ENCODE data around the gene RHBDL2. TPM values are rescaled to one million over a fixed set of nuclear protein-coding genes. Genes with fewer than 3 reads are reported as not detected.

The RHBDL2 gene
- total and polyA plus RNA-seq, 2 of the 13 experiments (the other 11 are each of a cell fraction or from before 2014, with no cell fraction given) = 3.3 to 5.4 TPM

GRCh38 chr1:38908821-38909220 lies 32.8 kb downstream of the RHBDL2 start:
- Histone ChIP-seq H4K20me1 (ENCODE audit: insufficient read depth, low read length) (no peaks in the 10 kb centered on the region), H3K79me2 (ENCODE audit: insufficient read depth, low read length) (no peaks in the 10 kb centered on the region), H3K4me2 (ENCODE audit: low read depth, low read length) (no peak overlapping the region), H3K9me3 (ENCODE audit: low read length) (peaks cover 11% of the 10 kb centered on the region; the same call in 1 of the 2 replicates), H2AFZ (ENCODE audit: low read length) (no peak overlapping the region), H3K9ac (ENCODE audit: insufficient read depth, low read depth, low read length) (no peak overlapping the region), H3K36me3 (replicated peaks in 1 of 2; ENCODE audit: control insufficient read depth in 1 of 2, insufficient read depth in 2 of 2, low read length in 2 of 2) (peaks cover 0 to 3% of the 10 kb centered on the region in 2 experiments; a peak in 1 of 5 replicates), H3K27ac (ENCODE audit: extremely low read length, insufficient read depth, low read length) (no peak overlapping the region), H3K27me3 (ENCODE audit: control insufficient read depth in 1 of 2, insufficient read depth in 2 of 2, low read length in 2 of 2) (no peaks in the 10 kb centered on the region), H3K4me1 (ENCODE audit: insufficient read depth, low read length) (peaks cover 8% of the 10 kb centered on the region), H3K4me3 (replicated peaks in 1 of 3; ENCODE audit: insufficient read depth in 1 of 3, low read depth in 2 of 3, low read length in 3 of 3) (no peak overlapping the region)
- intact Hi-C loops (cut with micrococcal nuclease; ENCODE audit: unreplicated experiment) = no loop called here
- no TSS peak for BruUV-seq (replicated peaks)
- no peak for DNase-seq (ENCODE audit: low spot score)
- 96% methylated on average over 13 of the region's 13 CpGs for WGBS (ENCODE audit: low lambda C conversion rate)
- ChIA-PET POLR2A (no interaction called here), CTCF (ENCODE audit: low intra/inter-chr PET ratio, low total read pairs) (no interaction called here)
- in situ Hi-C loops (cut with HindIII; ENCODE audit: extremely low pct_ligation_motif_present, low pct_unique_long_range_greater_than_20kb) = no loop called here
- no peak for ATAC-seq
- no peak for FAIRE-seq
- TF ChIP-seq E2F5 (CRISPR knock-in tag; conservative IDR thresholded peaks at IDR 0.05) (no peak), PATZ1 (CRISPR knock-in tag; IDR thresholded peaks at IDR 0.05) (no peak), POGZ (CRISPR knock-in tag; IDR thresholded peaks at IDR 0.05) (no peak), EP300 (IDR thresholded peaks at IDR 0.05; ENCODE audit: low read depth in 2 of 2, low read length in 2 of 2) (no peak), EP300 (CRISPR knock-in tag; IDR thresholded peaks at IDR 0.05; ENCODE audit: borderline replicate concordance) (no peak), NFATC3 (CRISPR knock-in tag; IDR thresholded peaks at IDR 0.05) (no peak), TMF1 (CRISPR knock-in tag; IDR thresholded peaks at IDR 0.05; ENCODE audit: low read depth) (no peak), ZNF564 (CRISPR knock-in tag; IDR thresholded peaks at IDR 0.05) (no peak), HNRNPH1 (optimal IDR thresholded peaks at IDR 0.05; ENCODE audit: low read depth, low read length) (no peak), ZNF230 (CRISPR knock-in tag; IDR thresholded peaks at IDR 0.05) (no peak), SP140L (CRISPR knock-in tag; IDR thresholded peaks at IDR 0.05; ENCODE audit: borderline replicate concordance) (no peak)
- TF ChIP-seq, protein P1, sequence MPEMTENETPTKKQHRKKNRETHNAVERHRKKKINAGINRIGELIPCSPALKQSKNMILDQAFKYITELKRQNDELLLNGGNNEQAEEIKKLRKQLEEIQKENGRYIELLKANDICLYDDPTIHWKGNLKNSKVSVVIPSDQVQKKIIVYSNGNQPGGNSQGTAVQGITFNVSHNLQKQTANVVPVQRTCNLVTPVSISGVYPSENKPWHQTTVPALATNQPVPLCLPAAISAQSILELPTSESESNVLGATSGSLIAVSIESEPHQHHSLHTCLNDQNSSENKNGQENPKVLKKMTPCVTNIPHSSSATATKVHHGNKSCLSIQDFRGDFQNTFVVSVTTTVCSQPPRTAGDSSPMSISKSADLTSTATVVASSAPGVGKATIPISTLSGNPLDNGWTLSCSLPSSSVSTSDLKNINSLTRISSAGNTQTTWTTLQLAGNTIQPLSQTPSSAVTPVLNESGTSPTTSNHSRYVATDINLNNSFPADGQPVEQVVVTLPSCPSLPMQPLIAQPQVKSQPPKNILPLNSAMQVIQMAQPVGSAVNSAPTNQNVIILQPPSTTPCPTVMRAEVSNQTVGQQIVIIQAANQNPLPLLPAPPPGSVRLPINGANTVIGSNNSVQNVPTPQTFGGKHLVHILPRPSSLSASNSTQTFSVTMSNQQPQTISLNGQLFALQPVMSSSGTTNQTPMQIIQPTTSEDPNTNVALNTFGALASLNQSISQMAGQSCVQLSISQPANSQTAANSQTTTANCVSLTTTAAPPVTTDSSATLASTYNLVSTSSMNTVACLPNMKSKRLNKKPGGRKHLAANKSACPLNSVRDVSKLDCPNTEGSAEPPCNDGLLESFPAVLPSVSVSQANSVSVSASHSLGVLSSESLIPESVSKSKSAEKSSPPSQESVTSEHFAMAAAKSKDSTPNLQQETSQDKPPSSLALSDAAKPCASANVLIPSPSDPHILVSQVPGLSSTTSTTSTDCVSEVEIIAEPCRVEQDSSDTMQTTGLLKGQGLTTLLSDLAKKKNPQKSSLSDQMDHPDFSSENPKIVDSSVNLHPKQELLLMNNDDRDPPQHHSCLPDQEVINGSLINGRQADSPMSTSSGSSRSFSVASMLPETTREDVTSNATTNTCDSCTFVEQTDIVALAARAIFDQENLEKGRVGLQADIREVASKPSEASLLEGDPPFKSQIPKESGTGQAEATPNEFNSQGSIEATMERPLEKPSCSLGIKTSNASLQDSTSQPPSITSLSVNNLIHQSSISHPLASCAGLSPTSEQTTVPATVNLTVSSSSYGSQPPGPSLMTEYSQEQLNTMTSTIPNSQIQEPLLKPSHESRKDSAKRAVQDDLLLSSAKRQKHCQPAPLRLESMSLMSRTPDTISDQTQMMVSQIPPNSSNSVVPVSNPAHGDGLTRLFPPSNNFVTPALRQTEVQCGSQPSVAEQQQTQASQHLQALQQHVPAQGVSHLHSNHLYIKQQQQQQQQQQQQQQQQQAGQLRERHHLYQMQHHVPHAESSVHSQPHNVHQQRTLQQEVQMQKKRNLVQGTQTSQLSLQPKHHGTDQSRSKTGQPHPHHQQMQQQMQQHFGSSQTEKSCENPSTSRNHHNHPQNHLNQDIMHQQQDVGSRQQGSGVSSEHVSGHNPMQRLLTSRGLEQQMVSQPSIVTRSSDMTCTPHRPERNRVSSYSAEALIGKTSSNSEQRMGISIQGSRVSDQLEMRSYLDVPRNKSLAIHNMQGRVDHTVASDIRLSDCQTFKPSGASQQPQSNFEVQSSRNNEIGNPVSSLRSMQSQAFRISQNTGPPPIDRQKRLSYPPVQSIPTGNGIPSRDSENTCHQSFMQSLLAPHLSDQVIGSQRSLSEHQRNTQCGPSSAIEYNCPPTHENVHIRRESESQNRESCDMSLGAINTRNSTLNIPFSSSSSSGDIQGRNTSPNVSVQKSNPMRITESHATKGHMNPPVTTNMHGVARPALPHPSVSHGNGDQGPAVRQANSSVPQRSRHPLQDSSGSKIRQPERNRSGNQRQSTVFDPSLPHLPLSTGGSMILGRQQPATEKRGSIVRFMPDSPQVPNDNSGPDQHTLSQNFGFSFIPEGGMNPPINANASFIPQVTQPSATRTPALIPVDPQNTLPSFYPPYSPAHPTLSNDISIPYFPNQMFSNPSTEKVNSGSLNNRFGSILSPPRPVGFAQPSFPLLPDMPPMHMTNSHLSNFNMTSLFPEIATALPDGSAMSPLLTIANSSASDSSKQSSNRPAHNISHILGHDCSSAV (CRISPR knock-in tag; IDR thresholded peaks at IDR 0.05; ENCODE audit: borderline replicate concordance) = no peak
- TF ChIP-seq, protein P2, sequence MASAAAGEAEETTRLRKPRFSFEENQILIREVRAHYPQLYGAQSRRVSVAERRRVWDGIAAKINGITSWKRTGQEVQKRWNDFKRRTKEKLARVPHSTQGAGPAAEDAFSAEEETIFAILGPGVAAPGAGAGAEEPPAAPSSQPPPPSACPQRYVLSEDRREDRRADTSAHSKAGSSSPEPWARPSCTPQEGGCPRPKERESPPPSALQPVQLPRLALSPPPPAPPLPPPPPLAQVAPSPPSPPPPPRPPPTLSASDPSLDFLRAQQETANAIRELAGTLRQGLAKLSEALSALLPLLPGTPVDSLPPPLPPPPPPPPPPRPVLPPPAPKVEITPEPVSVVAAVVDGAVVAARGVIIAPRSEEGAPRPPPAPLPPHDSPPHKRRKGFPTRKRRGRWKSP (CRISPR knock-in tag; IDR thresholded peaks at IDR 0.05) = no peak
